ENCODE data around the gene CASS4.

CASS4 gene

DNA sequence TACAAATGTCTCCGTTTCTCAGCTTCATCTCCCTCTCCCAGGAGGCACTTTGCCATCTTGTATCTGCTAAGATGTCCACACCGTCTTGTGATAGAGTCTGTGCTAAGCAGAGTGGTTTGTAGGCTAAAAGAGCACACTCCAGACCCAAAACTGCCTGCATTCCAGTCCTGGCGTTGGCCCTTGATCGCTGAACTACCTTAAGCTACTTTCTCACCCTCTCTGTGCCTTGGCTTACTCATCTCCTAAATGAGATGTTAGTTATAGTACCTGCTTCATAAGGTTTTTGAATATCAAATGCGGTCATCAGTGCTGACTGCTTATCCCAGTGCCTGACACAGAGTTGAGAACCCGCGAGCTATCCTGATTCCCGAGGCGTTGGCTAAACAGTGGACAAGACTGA lies 14.0 kb downstream of the CASS4 start:
- TF ChIP-seq, protein P1, sequence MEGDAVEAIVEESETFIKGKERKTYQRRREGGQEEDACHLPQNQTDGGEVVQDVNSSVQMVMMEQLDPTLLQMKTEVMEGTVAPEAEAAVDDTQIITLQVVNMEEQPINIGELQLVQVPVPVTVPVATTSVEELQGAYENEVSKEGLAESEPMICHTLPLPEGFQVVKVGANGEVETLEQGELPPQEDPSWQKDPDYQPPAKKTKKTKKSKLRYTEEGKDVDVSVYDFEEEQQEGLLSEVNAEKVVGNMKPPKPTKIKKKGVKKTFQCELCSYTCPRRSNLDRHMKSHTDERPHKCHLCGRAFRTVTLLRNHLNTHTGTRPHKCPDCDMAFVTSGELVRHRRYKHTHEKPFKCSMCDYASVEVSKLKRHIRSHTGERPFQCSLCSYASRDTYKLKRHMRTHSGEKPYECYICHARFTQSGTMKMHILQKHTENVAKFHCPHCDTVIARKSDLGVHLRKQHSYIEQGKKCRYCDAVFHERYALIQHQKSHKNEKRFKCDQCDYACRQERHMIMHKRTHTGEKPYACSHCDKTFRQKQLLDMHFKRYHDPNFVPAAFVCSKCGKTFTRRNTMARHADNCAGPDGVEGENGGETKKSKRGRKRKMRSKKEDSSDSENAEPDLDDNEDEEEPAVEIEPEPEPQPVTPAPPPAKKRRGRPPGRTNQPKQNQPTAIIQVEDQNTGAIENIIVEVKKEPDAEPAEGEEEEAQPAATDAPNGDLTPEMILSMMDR (IDR thresholded peaks at IDR 0.05; ENCODE audit: control insufficient read depth, insufficient read depth, low read depth, low read length, missing control alignments), result no peak
- DNase-seq (ENCODE audit: low read depth), result no peak
- H3K4me3 ChIP-seq (ENCODE audit: control insufficient read depth, low read depth, low read length), result no peak overlapping the region

- TF ChIP-seq, protein P1 (IDR thresholded peaks at IDR 0.05; ENCODE audit: control insufficient read depth, insufficient read depth, low read depth, low read length, missing control alignments), result no peak
- DNase-seq (ENCODE audit: low read depth), result no peak
- no peak overlapping the region for H3K4me3 ChIP-seq (ENCODE audit: control insufficient read depth, low read depth, low read length)
Observed at GRCh38 chr20:56426926-56427325, 14.9 kb downstream of the CASS4 start.

GRCh38 chr20:56427797-56428196 lies 15.7 kb downstream of the CASS4 start:
- no peak overlapping the region for H3K4me3 ChIP-seq (ENCODE audit: control insufficient read depth, low read depth, low read length)
- TF ChIP-seq, protein P1 (IDR thresholded peaks at IDR 0.05; ENCODE audit: control insufficient read depth, insufficient read depth, low read depth, low read length, missing control alignments), result no peak
- DNase-seq (ENCODE audit: low read depth), result no peak

- TF ChIP-seq, protein P1 (IDR thresholded peaks at IDR 0.05; ENCODE audit: control insufficient read depth, insufficient read depth, low read depth, low read length, missing control alignments), result no peak
- no peak for DNase-seq (ENCODE audit: low read depth)
- H3K4me3 ChIP-seq (ENCODE audit: control insufficient read depth, low read depth, low read length), result no peak overlapping the region
Observed at GRCh38 chr20:56428410-56428809, 16.4 kb downstream of the CASS4 start.

DNA sequence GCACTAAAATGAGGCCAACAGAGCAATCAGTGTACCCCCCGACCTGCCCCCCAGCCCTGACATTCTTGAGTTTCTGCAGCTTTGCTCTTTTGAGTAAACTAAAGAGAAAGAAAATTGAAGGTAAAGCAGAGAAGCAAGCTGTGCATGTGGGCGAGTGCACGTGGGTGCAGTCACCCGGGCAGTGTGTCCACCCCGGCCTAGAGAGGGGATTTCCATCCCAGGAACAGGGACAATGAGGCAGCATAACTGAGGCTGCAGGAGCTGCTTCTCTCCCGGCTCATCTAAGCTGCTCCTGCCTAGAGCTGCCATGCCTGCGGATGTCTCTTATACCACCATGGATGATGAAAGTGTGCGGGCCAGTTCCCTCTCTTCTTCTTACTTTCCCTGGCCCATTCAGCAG lies 16.8 kb downstream of the CASS4 start:
- TF ChIP-seq, protein P1 (IDR thresholded peaks at IDR 0.05; ENCODE audit: control insufficient read depth, insufficient read depth, low read depth, low read length, missing control alignments), result no peak
- H3K4me3 ChIP-seq (ENCODE audit: control insufficient read depth, low read depth, low read length), result no peak overlapping the region
- no peak for DNase-seq (ENCODE audit: low read depth)

DNA sequence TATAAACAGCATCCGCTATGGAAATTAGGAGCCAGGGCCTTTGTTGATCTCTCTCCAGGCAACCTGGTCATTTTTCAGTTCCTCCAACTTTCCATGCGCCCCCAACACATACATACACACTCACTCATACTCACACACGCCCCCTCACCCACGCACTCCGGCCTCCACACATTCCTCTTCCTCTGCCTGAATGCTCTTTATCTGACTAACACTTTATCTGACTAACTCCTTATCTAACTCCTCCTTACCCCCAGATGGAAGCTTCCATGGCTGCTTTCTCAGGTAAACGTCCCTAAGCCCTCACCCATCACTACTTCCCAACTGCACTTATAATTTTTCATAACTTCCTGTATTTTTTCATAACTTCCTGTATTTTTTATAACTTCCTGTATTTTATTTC lies 17.4 kb downstream of the CASS4 start:
- peak; percentile 52 for DNase-seq (ENCODE audit: low read depth)
- TF ChIP-seq, protein P1 (IDR thresholded peaks at IDR 0.05; ENCODE audit: control insufficient read depth, insufficient read depth, low read depth, low read length, missing control alignments), result no peak
- H3K4me3 ChIP-seq (ENCODE audit: control insufficient read depth, low read depth, low read length), result no peak overlapping the region

GRCh38 chr20:56429941-56430340 lies 17.9 kb downstream of the CASS4 start:
- no peak overlapping the region for H3K4me3 ChIP-seq (ENCODE audit: control insufficient read depth, low read depth, low read length)
- TF ChIP-seq, protein P1 (IDR thresholded peaks at IDR 0.05; ENCODE audit: control insufficient read depth, insufficient read depth, low read depth, low read length, missing control alignments), result no peak
- DNase-seq (ENCODE audit: low read depth), result no peak

All from AG09309 (cell line).